ENCODE measurements around the gene PROS1. TPM values are rescaled to one million over a fixed set of nuclear protein-coding genes. Genes with fewer than 3 reads are reported as not detected.

Gene PROS1
- 1 to 10 TPM; 1.8 to 3.0 TPM for total RNA-seq

DNA sequence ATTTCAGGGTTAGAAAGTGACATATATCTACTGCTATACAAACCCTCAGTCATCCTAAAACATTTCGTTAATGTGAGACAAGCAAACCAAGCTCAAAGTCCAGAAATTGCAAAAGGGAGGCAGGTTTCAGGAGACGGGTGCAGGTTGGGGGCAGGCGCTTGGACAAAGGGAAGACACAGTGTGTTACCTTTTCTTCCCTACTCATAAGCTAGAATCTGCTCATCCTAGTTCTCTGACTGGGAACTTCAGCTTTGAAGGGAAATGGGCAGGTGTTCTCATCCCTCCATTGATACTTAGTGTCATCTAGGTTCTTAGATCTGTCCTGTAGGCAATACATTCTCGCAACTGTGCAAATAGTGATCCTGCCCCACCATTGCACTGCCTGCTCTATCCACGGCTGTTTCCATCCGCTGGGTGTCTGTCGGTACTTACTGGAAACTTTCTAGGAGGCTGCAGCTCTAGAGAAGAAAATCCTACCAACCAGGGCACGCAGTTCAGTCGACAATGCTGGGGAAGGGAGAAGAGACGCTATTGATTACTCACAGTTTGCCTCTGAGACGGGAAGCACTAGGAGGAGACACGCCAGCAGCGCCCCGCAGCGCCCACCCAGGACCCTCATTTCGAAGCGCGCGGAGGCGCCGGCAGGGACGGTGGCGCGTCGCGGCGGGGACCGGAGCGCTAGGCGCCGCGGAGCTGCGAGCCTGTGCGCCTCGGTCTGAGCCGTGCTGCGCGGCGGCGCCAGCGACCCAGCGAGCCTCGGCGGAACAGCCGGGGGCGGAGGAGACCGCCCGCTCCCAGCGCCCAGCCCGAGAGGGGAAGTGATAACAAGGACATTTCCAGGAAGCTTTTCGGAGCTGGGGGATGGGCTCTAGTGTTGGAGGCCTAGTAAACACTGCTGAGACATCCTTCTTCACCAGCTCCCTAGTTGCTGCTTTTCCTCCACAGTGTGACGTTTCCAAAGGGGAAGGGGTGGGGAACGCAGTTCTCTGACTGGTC lies at the start of gene PROS1:
Gene PROS1, minus strand, starts transcription at position 766 of the 996 bp plus-strand sequence. Its CDS starts 147 bp downstream, at position 619.
- no peaks in the 10 kb centered on the region for H3K9me3 Mint-ChIP-seq
- DNase-seq (ENCODE audit: low spot score in 2 of 2) (peak; percentile 58 to 66), ATAC-seq (peak; percentile 94 to 96)
- H3K27ac Mint-ChIP-seq, result peak within 1 kb of the TSS in 1 of 2 donors; percentile 64
- no peaks in the 10 kb centered on the region for H3K36me3 Mint-ChIP-seq

GRCh38 chr3:94020293-94020692 lies 46.6 kb upstream of the PROS1 start:
- no peaks in the 10 kb centered on the region for H3K9me3 Mint-ChIP-seq
- no peaks in the 10 kb centered on the region for H3K36me3 Mint-ChIP-seq
- ATAC-seq (no peak), DNase-seq (ENCODE audit: low spot score in 2 of 2) (no peak)
- no peak overlapping the region for H3K27ac Mint-ChIP-seq

DNA sequence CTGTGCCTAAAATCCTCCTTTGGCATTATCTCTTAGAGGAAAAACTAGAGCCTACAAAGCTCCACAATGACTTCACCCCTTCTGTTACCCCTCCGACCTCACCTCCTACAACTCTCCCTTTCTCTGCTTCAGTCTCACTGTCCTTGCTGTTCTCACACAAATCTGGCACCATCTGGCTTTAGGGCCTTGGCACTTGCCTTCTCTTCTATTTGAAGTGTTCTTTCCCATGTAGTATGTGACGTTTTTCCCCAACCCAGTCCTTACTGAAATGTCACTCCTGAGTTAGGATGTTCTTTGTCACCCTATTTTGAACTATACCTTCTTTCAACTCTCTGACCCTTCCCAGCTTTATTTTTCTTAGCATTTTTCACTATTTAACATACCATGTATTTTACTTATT lies 46.0 kb upstream of the PROS1 start:
- Mint-ChIP-seq H3K27ac (no peak overlapping the region), H3K9me3 (no peaks in the 10 kb centered on the region), H3K36me3 (peaks cover 5% of the 10 kb centered on the region in 2 donors)
- DNase-seq (ENCODE audit: low spot score in 2 of 2) (no peak), ATAC-seq (no peak)

GRCh38 chr3:94015025-94015424 lies 41.3 kb upstream of the PROS1 start:
- DNase-seq (ENCODE audit: low spot score in 2 of 2) (no peak), ATAC-seq (no peak)
- peaks cover 6 to 8% of the 10 kb centered on the region in 2 donors for H3K36me3 Mint-ChIP-seq
- peaks cover 0 to 5% of the 10 kb centered on the region in 2 donors for H3K9me3 Mint-ChIP-seq
- no peak overlapping the region for H3K27ac Mint-ChIP-seq

DNA sequence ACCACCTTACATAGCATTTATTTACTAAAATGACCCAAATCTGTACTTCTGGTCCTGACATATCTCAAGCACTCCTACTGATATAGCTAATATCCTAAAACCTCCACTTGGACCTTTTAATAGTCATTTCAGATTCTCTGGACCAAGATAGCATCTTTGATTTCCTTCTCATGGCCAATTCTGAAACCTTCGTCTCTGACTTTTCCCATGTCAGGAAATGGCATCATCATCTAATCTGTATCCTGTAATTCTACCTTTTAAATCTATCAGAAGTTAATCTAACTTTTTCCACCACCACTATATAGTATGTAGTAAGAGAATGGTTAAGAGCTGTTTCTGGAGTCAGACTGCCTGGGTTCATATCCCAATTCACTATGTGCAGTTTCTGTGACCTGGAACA lies 38.5 kb upstream of the PROS1 start:
- DNase-seq (ENCODE audit: low spot score in 2 of 2), result no peak
- peak overlapping the region; percentile 77 to 83 for H3K27ac Mint-ChIP-seq

GRCh38 chr3:94011233-94011711 lies 37.6 kb upstream of the PROS1 start:
- ATAC-seq (peak; percentile 88 to 90), DNase-seq (ENCODE audit: low spot score in 2 of 2) (no peak)
- Mint-ChIP-seq H3K9me3 (peaks cover 0 to 5% of the 10 kb centered on the region in 2 donors), H3K27ac (peak overlapping the region; percentile 50 to 83), H3K36me3 (peaks cover 6 to 15% of the 10 kb centered on the region in 2 donors)

More for the DNA sequence above, 38.5 kb upstream of the PROS1 start:
- Mint-ChIP-seq H3K9me3 (peaks cover 0 to 5% of the 10 kb centered on the region in 2 donors), H3K36me3 (peaks cover 6 to 12% of the 10 kb centered on the region in 2 donors)
- ATAC-seq, result peak in 1 of 2 donors; percentile 26

- DNase-seq (ENCODE audit: low spot score in 2 of 2) (no peak), ATAC-seq (no peak)
- Mint-ChIP-seq H3K9me3 (peaks cover 0 to 5% of the 10 kb centered on the region in 2 donors), H3K36me3 (peaks cover 1 to 9% of the 10 kb centered on the region in 2 donors), H3K27ac (no peak overlapping the region)
Measured at GRCh38 chr3:94009608-94010007, 35.9 kb upstream of the PROS1 start.

- H3K27ac Mint-ChIP-seq, result no peak overlapping the region
- ATAC-seq (no peak), DNase-seq (ENCODE audit: low spot score in 2 of 2) (no peak)
- H3K9me3 Mint-ChIP-seq, result peaks cover 0 to 4% of the 10 kb centered on the region in 2 donors
- H3K36me3 Mint-ChIP-seq, result peaks cover 0 to 6% of the 10 kb centered on the region in 2 donors
Measured at GRCh38 chr3:94008253-94008652, 34.6 kb upstream of the PROS1 start.

GRCh38 chr3:94004301-94004910 lies 30.7 kb upstream of the PROS1 start:
- H3K27ac Mint-ChIP-seq, result no peak overlapping the region
- ATAC-seq (peak; percentile 56 to 68), DNase-seq (ENCODE audit: low spot score in 2 of 2) (no peak)
- peaks cover 0 to 6% of the 10 kb centered on the region in 2 donors for H3K36me3 Mint-ChIP-seq
- no peaks in the 10 kb centered on the region for H3K9me3 Mint-ChIP-seq

DNA sequence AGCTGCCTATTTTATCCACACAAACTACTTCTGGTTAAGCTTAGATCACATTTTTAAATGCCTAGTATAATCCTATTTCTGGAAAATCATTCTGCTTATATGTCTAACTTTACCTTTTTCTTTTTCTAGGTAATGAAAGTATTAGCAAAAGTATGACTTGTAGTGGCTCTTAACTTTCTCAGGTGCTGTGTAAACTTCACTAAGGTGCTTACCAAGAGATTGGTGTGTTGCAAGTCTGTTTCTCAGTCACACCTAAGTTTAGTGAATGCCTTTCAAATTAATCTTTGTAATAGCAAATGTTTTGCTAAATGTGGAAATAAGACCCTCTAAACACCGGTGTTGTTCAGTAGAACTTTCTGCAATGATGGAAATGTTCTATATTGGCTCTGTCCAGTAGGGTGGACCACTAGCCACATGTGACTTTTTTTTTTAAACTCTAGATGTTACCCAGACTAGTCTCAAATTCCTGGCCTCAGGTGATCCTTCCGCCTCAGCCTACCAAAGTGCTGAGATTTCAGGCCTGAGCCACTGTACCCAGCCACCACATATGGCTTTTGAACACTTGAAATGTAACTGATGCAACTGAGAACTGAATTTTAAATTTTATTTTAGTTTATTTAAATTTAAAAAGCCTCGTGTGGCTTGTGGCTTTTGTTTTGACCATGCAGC lies 28.3 kb upstream of the PROS1 start:
- H3K27ac Mint-ChIP-seq, result no peak overlapping the region
- peaks cover 0 to under 1% of the 10 kb centered on the region in 2 donors for H3K36me3 Mint-ChIP-seq
- H3K9me3 Mint-ChIP-seq, result no peaks in the 10 kb centered on the region
- DNase-seq (ENCODE audit: low spot score in 2 of 2), result no peak
- peak in 1 of 2 donors; percentile 41 for ATAC-seq

DNA sequence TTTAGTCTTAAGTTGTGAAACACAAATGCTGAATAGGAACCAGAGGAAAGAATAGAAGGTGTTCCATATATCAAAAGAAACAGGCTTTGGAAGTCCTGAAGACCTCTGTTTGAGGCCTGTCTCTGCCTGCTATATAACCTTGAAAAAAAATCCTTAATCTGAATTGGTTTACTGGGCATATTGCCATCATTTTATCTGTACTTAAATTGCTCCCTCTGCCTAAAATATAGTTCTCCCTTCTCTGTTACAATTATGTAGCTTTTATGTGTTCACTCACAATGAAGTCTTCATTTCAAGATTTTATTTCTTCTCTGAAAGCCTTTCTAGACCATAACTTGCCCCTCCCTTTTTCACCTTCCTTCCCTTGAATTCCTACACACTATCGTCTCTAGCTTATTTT lies 27.5 kb upstream of the PROS1 start:
- ATAC-seq, result no peak
- Mint-ChIP-seq H3K36me3 (no peaks in the 10 kb centered on the region), H3K9me3 (no peaks in the 10 kb centered on the region), H3K27ac (no peak overlapping the region)
- no peak for DNase-seq (ENCODE audit: low spot score in 2 of 2)

DNA sequence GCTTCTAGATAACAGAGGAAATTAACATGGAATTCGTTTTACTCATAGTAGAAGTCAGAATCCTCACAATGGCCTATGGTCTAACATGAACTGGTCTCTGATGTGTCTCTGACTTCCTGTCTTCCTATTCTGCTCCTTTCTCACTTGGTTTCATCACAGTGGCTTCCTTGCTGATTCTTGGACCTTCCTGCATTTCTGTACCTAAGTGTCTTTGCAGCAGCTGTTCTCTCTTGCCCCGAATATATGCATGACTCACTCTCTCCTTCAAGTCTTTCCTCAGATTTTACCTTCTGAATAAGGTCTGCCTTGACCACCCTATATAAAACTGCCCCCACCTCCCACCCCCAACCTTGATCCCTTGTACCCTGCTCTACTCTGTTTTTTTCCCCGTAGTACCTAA lies 20.4 kb upstream of the PROS1 start:
- Mint-ChIP-seq H3K9me3 (no peaks in the 10 kb centered on the region), H3K27ac (no peak overlapping the region), H3K36me3 (no peaks in the 10 kb centered on the region)
- ATAC-seq, result no peak
- no peak for DNase-seq (ENCODE audit: low spot score in 2 of 2)

- ATAC-seq, result no peak
- no peaks in the 10 kb centered on the region for H3K9me3 Mint-ChIP-seq
- no peaks in the 10 kb centered on the region for H3K36me3 Mint-ChIP-seq
- DNase-seq (ENCODE audit: low spot score in 2 of 2), result no peak
- H3K27ac Mint-ChIP-seq, result no peak overlapping the region
Measured at GRCh38 chr3:93992207-93992606, 18.5 kb upstream of the PROS1 start.

DNA sequence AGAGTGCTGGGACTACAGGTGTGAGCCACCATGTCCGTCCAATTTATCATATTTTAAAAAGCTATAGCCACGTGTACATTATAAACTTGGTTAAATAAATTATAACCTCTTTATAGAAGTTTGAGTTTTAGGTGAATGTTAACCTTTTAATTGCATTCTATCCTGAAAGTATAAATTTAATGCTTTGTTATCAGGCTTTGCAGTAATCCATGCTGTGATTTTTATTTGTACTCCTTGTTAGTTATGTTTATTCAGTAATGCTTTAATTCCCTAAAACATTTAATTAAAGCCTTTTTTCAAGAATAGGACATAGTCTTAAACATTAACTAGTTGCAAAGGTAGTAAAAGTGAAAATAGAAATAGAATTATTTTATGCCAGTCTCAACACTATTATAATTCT lies 17.9 kb upstream of the PROS1 start:
- ATAC-seq (no peak), DNase-seq (ENCODE audit: low spot score in 2 of 2) (no peak)
- no peak overlapping the region for H3K27ac Mint-ChIP-seq
- H3K9me3 Mint-ChIP-seq, result no peaks in the 10 kb centered on the region
- no peaks in the 10 kb centered on the region for H3K36me3 Mint-ChIP-seq

DNA sequence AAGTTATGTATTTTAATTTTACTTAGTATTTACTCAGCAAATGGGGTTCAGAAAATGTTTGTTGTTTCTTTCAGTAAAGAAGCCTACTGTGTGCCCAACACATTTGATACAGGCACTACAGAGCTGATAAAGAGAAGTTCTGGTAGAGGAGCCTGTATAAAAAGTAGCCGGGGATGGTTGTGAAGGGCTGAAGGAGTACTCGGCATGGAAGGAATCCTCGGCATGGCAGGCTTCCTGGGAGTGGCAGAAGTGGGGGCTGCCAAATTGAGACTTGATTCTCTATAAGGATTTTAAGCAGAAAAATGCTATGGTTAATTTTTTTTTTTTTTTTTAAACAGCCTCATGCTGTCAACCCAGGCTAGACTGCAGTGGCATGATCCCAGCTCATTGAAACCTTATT lies 15.5 kb upstream of the PROS1 start:
- Mint-ChIP-seq H3K9me3 (no peaks in the 10 kb centered on the region), H3K36me3 (no peaks in the 10 kb centered on the region), H3K27ac (no peak overlapping the region)
- no peak for DNase-seq (ENCODE audit: low spot score in 2 of 2)
- ATAC-seq, result no peak

DNA sequence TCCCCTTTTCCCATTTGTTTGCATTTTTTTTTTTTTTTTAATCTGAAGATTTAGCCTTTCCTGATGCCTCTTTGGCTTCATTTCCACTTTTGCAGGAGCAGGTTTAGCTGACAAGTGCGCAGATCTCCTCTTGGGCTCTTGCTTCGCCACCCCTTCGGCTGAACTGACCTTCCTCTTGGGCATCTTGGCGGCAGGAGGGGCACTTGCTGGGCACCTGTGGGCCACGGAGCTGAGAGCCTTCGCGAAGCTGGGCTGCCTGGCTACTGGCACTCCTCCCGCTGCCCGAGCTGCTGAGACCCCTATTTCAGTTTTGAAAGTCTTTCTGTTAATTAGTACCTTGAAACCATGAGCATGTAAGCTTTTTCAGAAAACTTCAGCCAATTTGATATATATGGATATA lies 15.1 kb upstream of the PROS1 start:
- H3K9me3 Mint-ChIP-seq, result no peaks in the 10 kb centered on the region
- no peaks in the 10 kb centered on the region for H3K36me3 Mint-ChIP-seq
- H3K27ac Mint-ChIP-seq, result no peak overlapping the region
- DNase-seq (ENCODE audit: low spot score in 2 of 2), result no peak
- no peak for ATAC-seq

GRCh38 chr3:93988283-93988682 lies 14.6 kb upstream of the PROS1 start:
- Mint-ChIP-seq H3K27ac (no peak overlapping the region), H3K9me3 (no peaks in the 10 kb centered on the region), H3K36me3 (no peaks in the 10 kb centered on the region)
- no peak for ATAC-seq
- DNase-seq (ENCODE audit: low spot score in 2 of 2), result no peak
